GM19351 (cell line): Measurements from ENCODE around the gene TMPRSS2.

Experiments used
- ATAC-seq: cut with Tn5 transposase; IDR thresholded peaks from one replicate; pipeline ENCODE4 v1.9.1; 2021; ENCODE audit warnings: mild to moderate bottlenecking, moderate library complexity; ENCODE audit not compliant: unreplicated experiment

Gene TMPRSS2

GRCh38 chr21:41507521-41508414 lies at the start of gene TMPRSS2:
Gene TMPRSS2, minus strand, starts transcription at chr21:41508158. Its CDS starts 10,025 bp downstream, at chr21:41498133.
- ATAC-seq: no peak

- ATAC-seq: no peak
These were observed 47.1 kb upstream of the TMPRSS2 start for GRCh38 chr21:41555057-41555456.

GRCh38 chr21:41552254-41552653 lies 44.3 kb upstream of the TMPRSS2 start:
- no peak for ATAC-seq

DNA sequence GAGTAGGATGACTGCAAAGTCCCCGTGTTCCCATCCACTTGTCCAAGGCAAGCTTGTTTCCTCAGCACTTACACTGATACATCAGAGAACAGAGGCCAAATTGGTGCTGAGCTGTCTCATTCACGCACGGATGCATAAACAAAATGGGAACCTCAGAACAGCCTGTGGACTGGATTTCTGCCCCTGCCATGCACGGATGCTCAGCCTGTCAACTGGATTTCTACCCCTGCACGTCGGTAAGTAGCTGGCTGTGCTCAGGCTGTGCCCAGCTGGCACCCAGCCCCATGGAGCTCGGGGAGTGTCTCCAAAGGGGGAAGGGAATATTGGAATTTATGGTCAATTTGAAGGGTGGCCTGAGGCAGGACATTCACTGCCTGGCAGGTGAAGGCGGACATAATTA lies 40.8 kb upstream of the TMPRSS2 start:
- ATAC-seq: no peak

DNA sequence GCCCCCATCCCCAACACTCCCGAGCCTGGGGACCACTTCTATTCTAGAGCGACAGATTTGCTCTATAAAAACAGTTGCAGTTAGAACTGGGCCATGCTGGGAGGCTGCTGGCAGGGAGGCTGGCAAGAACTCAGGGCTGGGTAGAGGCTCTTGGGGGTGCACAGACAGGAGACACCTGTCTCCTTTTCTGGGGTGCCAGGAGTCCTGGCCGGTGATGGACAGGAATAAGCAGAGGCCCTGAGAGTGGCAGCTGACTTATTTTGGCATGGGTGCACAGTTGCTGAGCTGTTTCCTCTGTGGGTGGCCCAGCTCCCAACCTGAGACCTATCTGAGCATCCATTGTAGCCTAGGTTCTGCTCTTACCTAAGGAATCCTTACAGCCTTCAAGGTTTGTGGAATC lies 39.2 kb upstream of the TMPRSS2 start:
- ATAC-seq: no peak

DNA sequence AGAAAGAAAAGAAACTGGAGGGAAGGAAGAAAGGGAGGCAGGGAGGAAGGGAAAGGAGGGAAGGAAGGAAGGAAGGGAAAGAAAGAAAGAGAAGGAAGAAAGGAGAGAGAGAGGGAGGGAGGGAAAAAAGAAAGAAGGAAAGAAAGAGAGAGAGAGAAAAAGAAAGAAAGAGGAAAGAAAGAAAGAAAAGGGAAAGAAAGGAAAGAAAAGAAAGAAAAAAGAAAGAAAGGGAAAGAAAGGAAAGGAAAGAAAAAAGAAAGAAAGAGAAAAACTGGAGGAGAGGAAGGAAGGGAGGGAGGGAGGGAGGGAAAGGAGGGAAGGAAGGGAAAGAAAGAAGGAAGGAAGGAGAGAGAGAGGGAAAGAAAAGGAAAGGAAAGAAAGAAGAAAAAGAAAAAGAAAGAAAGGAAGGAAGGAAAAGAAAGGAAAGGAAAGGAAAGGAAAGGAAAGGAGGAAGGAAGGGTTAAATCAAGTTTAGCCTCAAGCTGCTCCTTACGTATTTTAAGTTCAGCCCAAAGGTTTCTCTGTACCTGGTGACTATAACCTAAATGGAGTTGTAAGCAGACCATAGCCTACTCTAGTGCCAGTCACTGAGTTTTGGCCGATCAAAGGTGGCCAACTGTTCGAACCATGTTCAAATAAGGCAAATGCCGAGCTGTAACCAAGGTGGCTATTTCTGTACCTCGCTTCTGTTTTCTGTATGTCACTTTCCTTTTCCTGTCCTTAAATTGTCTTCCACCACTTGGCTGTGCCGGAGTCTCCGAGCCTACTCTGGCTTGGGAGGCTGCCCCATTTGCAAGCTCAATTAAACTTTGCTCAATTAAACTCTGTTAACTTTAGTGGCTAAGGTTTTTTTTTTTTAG lies 37.8 kb upstream of the TMPRSS2 start:
- no peak for ATAC-seq

GRCh38 chr21:41542727-41543126 lies 34.8 kb upstream of the TMPRSS2 start:
- ATAC-seq: no peak

DNA sequence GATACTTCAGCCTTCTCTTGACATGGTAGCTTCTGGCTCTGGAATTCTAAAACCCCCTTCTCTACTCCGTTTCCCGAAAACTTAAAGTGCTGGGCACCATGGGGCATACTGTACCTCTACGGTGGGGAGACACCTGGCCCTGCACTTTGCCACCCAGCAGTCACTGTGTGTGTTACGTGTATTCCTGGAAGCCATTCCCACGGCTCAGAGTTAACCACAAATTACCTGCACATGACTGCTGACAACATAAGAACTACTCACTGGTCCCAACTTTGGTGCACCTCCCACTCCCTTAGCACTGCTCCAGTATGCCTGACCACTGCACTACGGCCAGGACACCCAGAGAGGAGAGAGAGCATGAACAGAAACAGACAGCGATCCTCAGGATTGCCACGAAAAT lies 29.4 kb upstream of the TMPRSS2 start:
- no peak for ATAC-seq

DNA sequence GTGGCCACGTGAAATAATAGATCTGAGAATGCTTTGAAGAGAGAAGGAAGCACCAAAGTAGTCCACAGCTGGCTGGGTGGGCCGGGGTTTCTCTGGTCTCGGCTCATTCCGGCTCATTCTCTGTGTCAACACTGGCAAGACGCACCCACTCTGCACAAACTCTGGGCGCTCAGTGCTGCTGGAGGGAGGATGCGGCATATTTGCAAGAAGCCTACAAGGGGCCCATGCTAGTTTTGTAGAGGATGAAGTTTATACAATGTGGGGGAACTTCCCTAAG lies 28.8 kb upstream of the TMPRSS2 start:
- no peak for ATAC-seq

DNA sequence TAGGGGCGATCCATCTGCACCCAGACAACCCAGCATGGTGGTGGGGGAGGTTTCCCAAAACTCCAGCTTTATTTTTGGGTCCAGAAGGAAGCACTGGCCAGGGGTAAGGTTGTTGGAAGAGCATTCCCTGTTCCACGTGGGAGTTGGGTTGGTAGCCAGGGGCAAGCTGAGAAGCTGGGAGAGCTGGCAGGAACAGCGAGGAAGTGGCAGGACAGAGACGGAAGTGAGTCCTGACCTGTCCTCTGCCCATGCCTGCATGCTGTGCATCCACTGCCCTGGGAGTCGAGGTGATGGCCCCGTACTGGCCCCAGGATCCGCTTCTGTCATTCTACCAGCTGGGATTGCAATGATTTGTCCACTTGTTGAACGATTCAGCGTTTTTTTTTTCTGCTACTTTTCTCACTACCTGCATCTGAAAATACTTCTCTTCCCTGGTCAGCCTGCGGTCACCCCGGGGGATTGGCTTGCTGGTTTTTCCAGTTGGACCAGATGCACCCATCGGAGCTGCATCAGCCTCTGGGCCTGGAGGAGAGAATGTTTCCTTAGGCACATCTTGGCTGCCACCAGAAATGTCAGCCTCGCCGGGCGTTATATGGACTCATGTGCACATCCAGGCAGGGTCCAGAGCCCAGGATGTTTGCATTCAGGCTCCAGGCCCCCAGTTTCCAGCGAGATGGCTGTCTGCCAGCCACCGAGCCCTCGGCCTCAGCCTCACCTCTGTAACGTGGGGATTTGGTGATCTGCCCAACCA lies 28.3 kb upstream of the TMPRSS2 start:
- ATAC-seq: no peak

- no peak for ATAC-seq
These were observed 22.4 kb upstream of the TMPRSS2 start for GRCh38 chr21:41530366-41530765.

- ATAC-seq: no peak
These were observed 21.8 kb upstream of the TMPRSS2 start for GRCh38 chr21:41529769-41530168.

DNA sequence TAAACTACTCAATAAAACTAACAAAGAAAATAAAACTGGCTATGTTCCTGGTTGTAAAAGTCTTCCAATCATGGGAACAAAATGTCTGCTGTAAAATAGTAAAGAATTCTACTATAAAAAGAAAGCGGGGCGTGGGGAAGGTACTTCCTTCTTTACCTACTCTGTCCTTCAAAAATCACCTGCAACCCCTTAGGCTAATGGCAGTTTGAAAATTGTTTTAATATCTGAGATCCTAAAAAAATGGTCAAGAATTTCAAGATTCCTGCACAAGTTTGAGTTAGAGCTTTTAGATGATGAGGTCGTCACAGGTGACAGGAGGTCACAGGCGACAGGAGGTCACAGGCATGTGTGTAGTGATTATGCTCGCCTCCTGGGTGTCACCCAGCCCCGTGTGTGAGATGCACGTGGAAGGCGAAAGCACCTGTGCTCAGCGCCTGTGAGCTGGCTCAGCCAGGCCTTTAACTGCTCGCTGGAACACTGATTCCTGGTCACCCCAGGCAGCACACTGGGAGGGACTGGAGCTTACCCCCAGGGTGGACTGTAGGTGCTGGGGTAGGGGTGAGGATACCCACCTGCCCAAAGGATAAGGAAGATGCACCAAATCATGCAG lies 18.6 kb upstream of the TMPRSS2 start:
- no peak for ATAC-seq

DNA sequence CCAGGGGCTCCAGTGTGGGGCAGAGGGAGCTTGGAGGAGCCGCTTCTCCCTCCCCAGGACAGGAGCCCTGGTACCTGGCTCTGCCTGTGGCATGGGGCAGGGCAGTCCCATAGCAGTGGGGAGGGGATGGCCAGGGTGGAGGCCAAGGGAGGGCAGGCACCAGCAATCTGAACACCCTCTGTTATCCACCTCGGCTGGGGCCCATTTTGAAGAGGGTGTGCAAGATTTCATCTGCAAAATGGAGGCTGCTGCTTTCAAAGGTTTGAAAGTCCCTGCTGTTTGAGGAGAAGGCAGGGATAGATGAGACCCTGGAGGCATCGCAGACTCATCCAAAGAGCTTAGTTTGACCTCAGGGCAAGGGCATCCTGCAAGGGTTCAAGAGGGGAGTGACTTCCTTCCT lies 15.2 kb upstream of the TMPRSS2 start:
- ATAC-seq: no peak

- no peak for ATAC-seq
These were observed 13.6 kb upstream of the TMPRSS2 start for GRCh38 chr21:41521489-41522027.

DNA sequence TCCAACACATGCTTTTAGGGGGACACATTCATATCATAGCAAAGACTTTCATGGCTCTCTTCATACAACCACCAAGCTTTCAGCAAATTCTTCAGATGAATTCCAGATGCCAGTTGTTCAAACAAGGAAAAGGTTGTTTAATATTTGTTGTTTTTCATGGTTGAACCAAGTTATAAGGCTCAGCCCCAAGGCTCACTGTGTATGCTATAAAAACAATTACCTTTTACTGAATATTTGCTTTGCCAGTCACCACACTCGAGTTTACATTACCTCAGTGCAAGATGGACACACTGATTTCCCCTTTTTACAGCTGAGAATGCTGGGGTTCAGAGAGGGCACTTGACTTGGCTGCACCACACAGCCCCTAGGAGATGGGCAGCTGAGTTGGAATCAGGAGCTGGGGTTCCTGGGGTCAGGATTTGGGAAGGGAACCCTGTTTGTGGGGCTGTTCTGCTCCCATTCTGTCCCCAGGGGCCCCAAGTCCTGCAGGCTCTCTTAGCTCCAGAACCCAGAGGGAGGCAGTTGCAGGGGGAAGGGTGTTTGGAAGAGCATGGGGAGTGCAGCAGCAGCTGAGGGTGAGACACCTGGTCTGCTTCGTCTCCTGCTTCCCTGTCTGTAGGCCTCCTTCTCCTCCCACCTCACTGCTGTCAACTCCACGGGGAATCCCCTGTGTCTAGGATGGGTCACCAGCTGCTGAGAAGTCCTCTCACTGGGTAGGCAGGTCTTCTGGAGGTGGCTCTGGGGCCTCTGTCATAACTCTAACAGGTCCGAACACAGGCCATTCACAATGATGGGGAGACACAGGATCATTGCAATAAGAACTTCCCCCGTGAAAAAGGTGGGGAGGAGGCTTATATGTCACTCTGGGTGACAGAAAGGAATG lies 12.8 kb upstream of the TMPRSS2 start:
- no peak for ATAC-seq

- no peak for ATAC-seq
These were observed 12.0 kb upstream of the TMPRSS2 start for GRCh38 chr21:41519806-41520559.

DNA sequence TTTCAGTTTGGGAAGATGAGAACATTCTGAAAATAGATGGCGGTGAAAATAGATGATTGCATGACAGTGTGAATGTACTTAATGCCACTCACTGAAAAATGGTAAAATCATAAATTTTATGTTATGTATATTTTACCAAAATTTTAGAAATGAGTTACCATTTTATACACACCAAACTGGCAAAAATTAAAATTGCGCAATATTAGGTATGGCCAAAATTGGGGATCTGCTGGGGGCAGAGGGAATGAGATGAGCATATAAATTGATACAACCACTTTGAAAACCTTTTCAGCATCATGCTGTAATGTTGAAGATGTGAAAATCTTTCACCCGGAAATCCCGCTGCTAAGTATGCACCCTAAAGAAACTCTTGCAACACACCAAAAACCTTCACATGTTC lies 10.8 kb upstream of the TMPRSS2 start:
- no peak for ATAC-seq

GRCh38 chr21:41511858-41512257 lies 3.9 kb upstream of the TMPRSS2 start:
- ATAC-seq: no peak
